ENCODE data around the gene EZH1. TPM values are rescaled to one million over a fixed set of nuclear protein-coding genes. Genes with fewer than 3 reads are reported as not detected.

EZH1 gene
- total RNA-seq, 4 donors from 2014 or later = 33.2 to 105 (median 51.0) TPM

DNA sequence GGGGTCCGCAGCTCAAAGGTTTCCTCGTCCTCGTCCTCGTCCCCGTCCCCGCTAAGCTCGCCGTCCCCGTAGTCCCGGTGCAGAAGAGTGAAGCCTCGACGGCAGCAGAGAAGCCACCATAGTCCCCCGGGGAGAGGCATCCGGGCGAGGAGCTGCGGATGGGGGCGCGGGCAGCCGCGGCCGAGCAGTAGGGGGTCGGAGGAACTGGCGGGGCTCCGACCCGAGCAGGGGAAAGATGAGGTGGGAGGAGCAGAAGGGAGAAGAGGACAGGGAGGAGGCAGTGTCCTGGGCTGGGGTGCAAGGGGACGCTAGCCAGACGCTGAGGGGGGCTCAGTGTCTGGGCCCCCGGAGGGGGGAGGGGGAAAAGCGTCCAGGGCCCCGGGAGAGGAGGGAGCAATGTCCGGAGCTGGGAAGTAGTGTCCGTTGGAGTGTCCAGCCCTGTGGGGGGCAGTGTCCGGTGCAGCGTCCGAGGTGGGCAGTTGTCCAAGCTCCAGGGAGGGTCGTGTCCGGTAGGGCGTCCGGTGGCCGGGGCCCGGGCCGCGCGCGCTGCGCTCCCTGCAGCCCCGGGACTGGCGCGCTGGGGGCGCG, 68.3 kb downstream of the EZH1 start, which contains the start of gene PLEKHH3:
TSS of gene PLEKHH3 (minus strand) at position 571 of the 588 bp plus-strand sequence. CDS start at position 140, 431 bp downstream.
- Histone ChIP-seq H3K4me1 (peaks cover 81% of the 10 kb centered on the region), H3K27me3 (no peaks in the 10 kb centered on the region), H3K27ac (peak within 1 kb of the TSS; percentile 96), H3K9me3 (no peaks in the 10 kb centered on the region), H3K4me3 (peak within 1 kb of the TSS; percentile 84), H3K36me3 (peaks cover 13% of the 10 kb centered on the region)
- TF ChIP-seq, protein P1, sequence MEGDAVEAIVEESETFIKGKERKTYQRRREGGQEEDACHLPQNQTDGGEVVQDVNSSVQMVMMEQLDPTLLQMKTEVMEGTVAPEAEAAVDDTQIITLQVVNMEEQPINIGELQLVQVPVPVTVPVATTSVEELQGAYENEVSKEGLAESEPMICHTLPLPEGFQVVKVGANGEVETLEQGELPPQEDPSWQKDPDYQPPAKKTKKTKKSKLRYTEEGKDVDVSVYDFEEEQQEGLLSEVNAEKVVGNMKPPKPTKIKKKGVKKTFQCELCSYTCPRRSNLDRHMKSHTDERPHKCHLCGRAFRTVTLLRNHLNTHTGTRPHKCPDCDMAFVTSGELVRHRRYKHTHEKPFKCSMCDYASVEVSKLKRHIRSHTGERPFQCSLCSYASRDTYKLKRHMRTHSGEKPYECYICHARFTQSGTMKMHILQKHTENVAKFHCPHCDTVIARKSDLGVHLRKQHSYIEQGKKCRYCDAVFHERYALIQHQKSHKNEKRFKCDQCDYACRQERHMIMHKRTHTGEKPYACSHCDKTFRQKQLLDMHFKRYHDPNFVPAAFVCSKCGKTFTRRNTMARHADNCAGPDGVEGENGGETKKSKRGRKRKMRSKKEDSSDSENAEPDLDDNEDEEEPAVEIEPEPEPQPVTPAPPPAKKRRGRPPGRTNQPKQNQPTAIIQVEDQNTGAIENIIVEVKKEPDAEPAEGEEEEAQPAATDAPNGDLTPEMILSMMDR (IDR thresholded peaks at IDR 0.05) = no peak
- TF ChIP-seq EP300 (IDR thresholded peaks at IDR 0.05) (no peak), POLR2A (IDR thresholded peaks at IDR 0.05) (no peak), POLR2AphosphoS5 (IDR thresholded peaks at IDR 0.05) (no peak)
- WGBS = 1% methylated on average over 34 of the region's 51 CpGs
- DNase-seq (ENCODE audit: low spot score in 2 of 2) = peak in 1 of 2 donors; percentile 79

DNA sequence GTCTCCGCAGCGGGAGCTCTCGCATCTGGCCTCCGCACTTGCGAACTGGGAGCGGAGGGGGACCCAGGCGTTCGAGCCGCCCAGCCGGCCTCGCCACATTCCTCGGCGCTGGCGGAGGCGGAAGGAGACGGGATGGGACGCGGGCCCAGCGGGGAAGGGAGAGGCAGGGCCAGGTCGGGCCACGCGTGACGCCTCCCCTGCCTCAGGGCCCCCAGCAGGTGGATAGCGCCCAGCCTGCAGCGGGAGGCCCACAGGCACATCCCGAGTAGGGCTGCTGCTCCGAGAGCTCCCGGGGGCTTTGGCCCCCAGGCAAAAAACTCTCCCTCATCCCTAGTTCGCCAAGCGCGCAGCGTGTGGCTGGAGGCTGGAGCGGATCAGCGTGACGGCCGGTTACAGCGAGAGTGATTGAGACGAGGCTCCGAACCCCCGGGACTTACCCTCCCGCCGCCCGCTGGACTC, 68.8 kb downstream of the EZH1 start:
- peak in 1 of 2 donors; percentile 87 for DNase-seq (ENCODE audit: low spot score in 2 of 2)
- Histone ChIP-seq H3K36me3 (peaks cover 19% of the 10 kb centered on the region), H3K4me3 (peak overlapping the region; percentile 84), H3K9me3 (no peaks in the 10 kb centered on the region), H3K4me1 (peaks cover 83% of the 10 kb centered on the region), H3K27ac (peak overlapping the region; percentile 96), H3K27me3 (no peaks in the 10 kb centered on the region)
- TF ChIP-seq, protein P1 (IDR thresholded peaks at IDR 0.05) = no peak
- TF ChIP-seq POLR2AphosphoS5 (IDR thresholded peaks at IDR 0.05) = peak in 2 of 3 donors; percentile 22 to 46
- WGBS = 0% methylated on average over 31 of the region's 43 CpGs

DNA sequence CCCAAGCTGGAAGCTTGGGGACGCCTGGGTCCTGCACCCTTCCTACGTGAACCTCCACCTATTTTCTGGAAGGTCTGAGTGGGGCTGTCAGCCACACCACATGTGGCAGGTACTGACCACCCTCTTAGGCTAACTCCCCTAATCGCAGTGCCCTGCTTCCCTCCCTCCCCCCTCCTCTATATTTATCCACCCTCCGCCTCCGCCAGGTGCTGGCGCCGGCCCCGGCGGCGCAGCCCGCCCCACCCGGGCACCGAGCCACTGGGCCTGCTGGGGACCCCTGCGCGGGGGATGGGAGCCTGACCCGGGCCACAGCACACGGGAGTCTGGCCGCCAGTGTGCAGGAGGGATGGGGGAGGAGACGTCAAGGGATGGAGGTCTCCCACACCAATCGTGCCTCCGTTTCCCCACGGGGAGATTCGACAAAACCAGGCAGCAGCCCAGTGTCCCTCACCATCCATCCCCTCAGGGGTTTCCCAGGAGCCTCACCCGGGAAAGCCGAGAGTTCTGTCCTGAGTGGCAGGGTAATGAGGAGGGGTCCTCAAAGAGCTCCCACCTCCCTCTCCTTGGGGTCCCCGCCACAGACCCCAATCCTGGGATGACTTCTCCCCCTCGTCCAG, 69.4 kb downstream of the EZH1 start:
- WGBS = 8% methylated on average over 4 of the region's 27 CpGs
- DNase-seq (ENCODE audit: low spot score in 2 of 2) = peak in 1 of 2 donors; percentile 71
- Histone ChIP-seq H3K4me3 (peak overlapping the region; percentile 84), H3K36me3 (peaks cover 24% of the 10 kb centered on the region), H3K4me1 (peaks cover 85% of the 10 kb centered on the region), H3K27ac (peak overlapping the region; percentile 96), H3K9me3 (no peaks in the 10 kb centered on the region), H3K27me3 (no peaks in the 10 kb centered on the region)
- no peak for TF ChIP-seq EP300 (IDR thresholded peaks at IDR 0.05)

DNA sequence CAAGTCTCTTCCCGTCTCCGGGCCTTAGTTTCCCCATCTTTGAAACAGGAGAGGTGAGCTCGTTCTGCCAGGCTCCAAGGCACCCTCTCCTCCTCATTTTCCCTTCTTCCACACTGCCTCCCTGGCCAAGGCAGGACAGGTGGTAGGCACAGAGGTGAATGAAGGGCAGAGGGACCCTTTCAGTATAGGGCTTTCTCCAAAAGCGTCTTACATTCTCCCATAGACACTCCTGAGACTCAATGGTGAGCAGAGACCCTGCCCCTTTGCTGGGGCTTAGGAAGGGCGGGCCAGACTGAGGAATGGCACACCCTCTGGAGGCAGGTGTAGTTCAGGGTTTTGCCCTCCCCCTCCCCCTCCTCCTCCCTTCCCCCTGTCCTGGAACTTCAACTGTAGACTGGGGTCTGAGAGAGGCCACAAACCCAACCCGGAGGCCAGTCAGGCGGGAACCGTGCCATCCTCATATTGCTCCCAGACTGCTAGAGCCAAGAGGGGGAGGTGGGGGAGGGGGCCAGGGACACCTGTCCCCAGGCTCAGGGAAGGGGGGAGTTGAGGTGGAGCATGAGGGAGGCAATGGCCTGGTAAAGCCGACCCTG, 70.0 kb downstream of the EZH1 start:
- Histone ChIP-seq H3K36me3 (peaks cover 29% of the 10 kb centered on the region), H3K9me3 (no peaks in the 10 kb centered on the region), H3K27ac (peak overlapping the region; percentile 96), H3K4me1 (peaks cover 83% of the 10 kb centered on the region), H3K27me3 (no peaks in the 10 kb centered on the region), H3K4me3 (peak overlapping the region; percentile 84)
- TF ChIP-seq EP300 (IDR thresholded peaks at IDR 0.05) (no peak), POLR2AphosphoS5 (IDR thresholded peaks at IDR 0.05) (no peak), POLR2A (IDR thresholded peaks at IDR 0.05) (no peak)
- TF ChIP-seq, protein P1 (IDR thresholded peaks at IDR 0.05) = no peak
- WGBS = 20% methylated on average over 9 of the region's 9 CpGs
- DNase-seq (ENCODE audit: low spot score in 2 of 2) = peak in 1 of 2 donors; percentile 69

DNA sequence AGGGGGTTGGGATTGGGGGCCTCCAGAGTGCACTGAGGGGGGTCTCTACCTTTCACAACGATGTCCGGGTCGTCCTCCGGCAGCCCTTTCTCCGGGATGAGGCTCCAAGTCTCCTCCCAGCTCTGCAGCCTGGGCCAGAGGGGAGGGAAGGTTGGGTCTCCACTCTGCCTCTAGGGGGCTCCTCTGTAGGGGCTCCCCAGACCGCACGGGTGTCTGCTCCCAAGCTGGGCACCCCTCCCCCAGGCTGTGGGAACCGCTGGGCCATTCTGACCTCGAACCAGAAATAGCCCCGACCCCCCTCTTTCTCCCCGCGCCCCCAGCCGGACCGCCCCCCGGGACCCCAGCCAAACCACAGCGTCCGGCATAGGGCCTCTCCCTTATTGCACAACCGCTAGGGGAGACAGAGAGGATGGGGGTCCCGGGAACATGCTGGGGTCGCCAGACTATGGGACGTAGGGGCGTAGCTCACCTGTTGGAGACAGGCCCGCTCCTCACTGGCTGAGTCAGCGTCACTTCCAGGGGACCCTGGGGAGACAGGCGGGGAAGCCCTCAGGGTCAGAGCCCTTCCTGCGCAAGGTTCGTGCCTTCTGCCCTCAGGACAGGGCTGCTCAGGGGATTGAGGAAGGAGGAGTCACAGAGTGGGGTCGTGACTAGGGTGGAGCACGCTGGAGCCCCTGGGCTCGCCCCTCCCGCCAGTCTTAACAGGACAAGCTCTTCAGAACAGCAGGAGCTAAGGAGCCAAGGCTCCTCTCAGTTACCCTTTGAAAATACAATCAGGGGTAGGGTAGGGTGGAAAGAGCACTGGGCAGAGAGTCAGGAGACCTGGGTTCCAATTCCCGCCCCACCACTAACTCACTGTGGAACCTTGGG, 70.7 kb downstream of the EZH1 start:
- WGBS = 5% methylated on average over 10 of the region's 32 CpGs
- Histone ChIP-seq H3K36me3 (peaks cover 36% of the 10 kb centered on the region), H3K27me3 (no peaks in the 10 kb centered on the region), H3K27ac (peak overlapping the region; percentile 96), H3K4me1 (peaks cover 83% of the 10 kb centered on the region), H3K9me3 (no peaks in the 10 kb centered on the region), H3K4me3 (peak overlapping the region; percentile 84)
- peak in 1 of 2 donors; percentile 83 for DNase-seq (ENCODE audit: low spot score in 2 of 2)
- TF ChIP-seq POLR2AphosphoS5 (IDR thresholded peaks at IDR 0.05) (peak in 1 of 3 donors; percentile 24), EP300 (IDR thresholded peaks at IDR 0.05) (no peak)
- TF ChIP-seq, protein P1 (IDR thresholded peaks at IDR 0.05) = peak in 1 of 2 donors; percentile 33

All from suprapubic skin (tissue), 4 donors.